ENCODE measurements around the gene ABR. TPM values are rescaled to one million over a fixed set of nuclear protein-coding genes. Genes with fewer than 3 reads are reported as not detected.

Gene ABR
- total and polyA plus RNA-seq, 2 of the 8 experiments (the other 6 are each of a cell fraction or from before 2014, with no cell fraction given) = 44.8 to 47.2 TPM

GRCh38 chr17:1142561-1142971 is 37.2 kb downstream of the ABR start:
- Histone ChIP-seq H4K5ac (ENCODE audit: insufficient read length, low read depth, low read length) (no peak overlapping the region), H3K23ac (ENCODE audit: insufficient read length) (no peak overlapping the region), H3K9me3 (ENCODE audit: insufficient read depth in 2 of 2, low read depth in 1 of 2, low read length in 1 of 2) (no peaks in the 10 kb centered on the region; a peak in 1 of 4 replicates), H3K56ac (replicated peaks; ENCODE audit: insufficient read length, low read depth, low read length) (no peak overlapping the region), H4K8ac (ENCODE audit: extremely low read depth, insufficient read depth, low read length) (no peak overlapping the region), H2BK20ac (ENCODE audit: low read length) (no peak overlapping the region), H3K9ac (replicated peaks in 1 of 4; ENCODE audit: extremely low read depth in 1 of 4, low read depth in 3 of 4, low read length in 3 of 4) (no peak overlapping the region), H2BK5ac (ENCODE audit: low read depth, low read length) (no peak overlapping the region), H3K79me2 (ENCODE audit: control insufficient read depth in 1 of 2, insufficient read depth in 2 of 2, low read length in 2 of 2) (no peaks in the 10 kb centered on the region), H2BK120ac (replicated peaks; ENCODE audit: low read depth, low read length) (no peak overlapping the region), H3K23me2 (ENCODE audit: low read depth, low read length) (no peaks in the 10 kb centered on the region), H2BK12ac (ENCODE audit: low read depth, low read length) (no peak overlapping the region), H3K14ac (ENCODE audit: insufficient read length) (no peak overlapping the region), H4K91ac (replicated peaks; ENCODE audit: insufficient read length, low read length) (no peak overlapping the region), H3K4me1 (replicated peaks in 1 of 4; ENCODE audit: control insufficient read depth in 3 of 4, insufficient read depth in 4 of 4, low read length in 3 of 4) (peaks cover 0 to 4% (median 1%) of the 10 kb centered on the region in 4 experiments; a peak in 1 of 7 replicates), H2BK15ac (ENCODE audit: low read length) (no peak overlapping the region), H3K4me2 (ENCODE audit: insufficient read depth in 1 of 2, low read depth in 2 of 2, low read length in 2 of 2) (no peak overlapping the region), H3K27me3 (replicated peaks in 1 of 4; ENCODE audit: control insufficient read depth in 3 of 4, extremely low read depth in 1 of 4, insufficient read depth in 3 of 4, low read length in 3 of 4) (no peaks in the 10 kb centered on the region), H4K20me1 (replicated peaks in 1 of 2; ENCODE audit: control insufficient read depth in 1 of 2, insufficient read depth in 2 of 2, low read length in 2 of 2) (peaks cover 2% of the 10 kb centered on the region in 2 experiments), H3K4me3 (ENCODE audit: extremely low read depth in 1 of 4, insufficient read depth in 2 of 4, low read depth in 3 of 4, low read length in 4 of 4) (no peak overlapping the region), H3K36me3 (ENCODE audit: control insufficient read depth in 2 of 4, insufficient read depth in 4 of 4, low read length in 3 of 4) (no peaks in the 10 kb centered on the region), H2AFZ (ENCODE audit: low read length) (no peak overlapping the region), H3K4ac (replicated peaks; ENCODE audit: insufficient read length, low read depth, low read length) (no peak overlapping the region), H3K18ac (ENCODE audit: extremely low read depth, low read length) (no peak overlapping the region), H3K27ac (ENCODE audit: low read depth, low read length) (no peak overlapping the region), H3K79me1 (ENCODE audit: low read depth, low read length) (no peaks in the 10 kb centered on the region; the same call in 1 of the 2 replicates), H2AK5ac (ENCODE audit: low read depth, low read length) (no peak overlapping the region)
- WGBS, 2 experiments (ENCODE audit: extremely low coverage in 1 of 2, insufficient coverage in 1 of 2, insufficient read length in 1 of 2, insufficient replicate concordance in 2 of 2, low coverage in 1 of 2, low lambda C conversion rate in 2 of 2, missing lambda C conversion rate in 1 of 2) = 92% methylated on average over 14 of the region's 14 CpGs; no CpG with 5 or more reads in 1 of the 2 experiments
- ChIA-PET POLR2A (ENCODE audit: partially characterized antibody) (interaction anchor here (1.2 kb wide), 1 partner anchor 33 kb away, joined by 3 read pairs; no protein-coding TSS in a partner anchor), CTCF (ENCODE audit: partially characterized antibody) (interaction anchor here (0.6 to 11.3 kb wide), 6 partner anchors 14 to 568 kb away, joined by 3 to 178 read pairs (median 4); no protein-coding TSS in a partner anchor)
- DNase-seq (ENCODE audit: low read depth in 1 of 2, low spot score in 2 of 2) = no peak
- FAIRE-seq = no peak
- TF ChIP-seq SP1 (IDR thresholded peaks at IDR 0.05; ENCODE audit: low read depth, low read length) = no peak
- no peak for TF ChIP-seq POLR2A (IDR thresholded peaks at IDR 0.05; ENCODE audit: control extremely low read depth in 1 of 2, low read depth in 2 of 2, low read length in 2 of 2)
- TF ChIP-seq KDM5A (IDR thresholded peaks at IDR 0.05; ENCODE audit: low read length) = no peak
- TF ChIP-seq FOSL1 (IDR thresholded peaks at IDR 0.05; ENCODE audit: insufficient read depth, low read depth, low read length) = no peak
- no peak for TF ChIP-seq CTBP2 (IDR thresholded peaks at IDR 0.05; ENCODE audit: borderline replicate concordance, insufficient read depth, insufficient read length, low read length)
- TF ChIP-seq EZH2 (IDR thresholded peaks at IDR 0.05; ENCODE audit: low read depth, low read length, severe bottlenecking) = no peak
- no peak for TF ChIP-seq E2F6 (IDR thresholded peaks at IDR 0.05)
- no peak for TF ChIP-seq JUN (IDR thresholded peaks at IDR 0.05; ENCODE audit: low read depth, low read length)
- TF ChIP-seq SP2 (IDR thresholded peaks at IDR 0.05; ENCODE audit: low read length) = no peak
- TF ChIP-seq TBP (IDR thresholded peaks at IDR 0.05; ENCODE audit: low read depth, low read length) = no peak
- no peak for TF ChIP-seq TAF7 (optimal IDR thresholded peaks at IDR 0.05; ENCODE audit: borderline replicate concordance, low read depth, low read length)
- TF ChIP-seq BCL11A (IDR thresholded peaks at IDR 0.05; ENCODE audit: low read depth in 2 of 2, low read length in 2 of 2) = no peak
- TF ChIP-seq NRF1 (IDR thresholded peaks at IDR 0.05; ENCODE audit: low read depth, low read length) = no peak
- TF ChIP-seq GABPA (IDR thresholded peaks at IDR 0.05; ENCODE audit: borderline replicate concordance, insufficient read depth, low read length) = no peak
- no peak for TF ChIP-seq CREB1 (IDR thresholded peaks at IDR 0.05)
